WI38 (cell line): ENCODE measurements around the gene LGR5.
A peak's percentile ranks its signal among the peaks of the same experiment; 100 is the strongest.

Source experiments
- H3K4me3 ChIP-seq: 2 replicates; pipeline ENCODE4 v1.5.1; 2011; ENCODE audit warnings: low read depth, mild to moderate bottlenecking, control low read depth, low read length
- CTCF ChIP-seq: IDR thresholded peaks from 2 replicates; pipeline ENCODE4 v1.5.1; 2012; ENCODE audit warnings: low read depth, mild to moderate bottlenecking, control low read depth, low read length

LGR5 gene

DNA sequence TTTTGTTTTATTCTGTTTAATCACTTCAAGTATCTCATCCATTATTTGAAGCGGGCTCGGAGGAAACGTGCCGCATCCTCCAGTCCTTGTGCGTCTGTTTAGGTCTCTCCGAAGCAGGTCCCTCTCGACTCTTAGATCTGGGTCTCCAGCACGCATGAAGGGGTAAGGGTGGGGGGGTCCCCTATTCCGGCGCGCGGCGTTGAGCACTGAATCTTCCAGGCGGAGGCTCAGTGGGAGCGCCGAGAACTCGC, 311 bp upstream of the LGR5 start:
- H3K4me3 ChIP-seq = peak overlapping the region; percentile 54
- no peak for TF ChIP-seq CTCF

- no peak for TF ChIP-seq CTCF
- H3K4me3 ChIP-seq = peak overlapping the region; percentile 54
These were observed 756 bp downstream of the LGR5 start for GRCh38 chr12:71440345-71440762.

DNA sequence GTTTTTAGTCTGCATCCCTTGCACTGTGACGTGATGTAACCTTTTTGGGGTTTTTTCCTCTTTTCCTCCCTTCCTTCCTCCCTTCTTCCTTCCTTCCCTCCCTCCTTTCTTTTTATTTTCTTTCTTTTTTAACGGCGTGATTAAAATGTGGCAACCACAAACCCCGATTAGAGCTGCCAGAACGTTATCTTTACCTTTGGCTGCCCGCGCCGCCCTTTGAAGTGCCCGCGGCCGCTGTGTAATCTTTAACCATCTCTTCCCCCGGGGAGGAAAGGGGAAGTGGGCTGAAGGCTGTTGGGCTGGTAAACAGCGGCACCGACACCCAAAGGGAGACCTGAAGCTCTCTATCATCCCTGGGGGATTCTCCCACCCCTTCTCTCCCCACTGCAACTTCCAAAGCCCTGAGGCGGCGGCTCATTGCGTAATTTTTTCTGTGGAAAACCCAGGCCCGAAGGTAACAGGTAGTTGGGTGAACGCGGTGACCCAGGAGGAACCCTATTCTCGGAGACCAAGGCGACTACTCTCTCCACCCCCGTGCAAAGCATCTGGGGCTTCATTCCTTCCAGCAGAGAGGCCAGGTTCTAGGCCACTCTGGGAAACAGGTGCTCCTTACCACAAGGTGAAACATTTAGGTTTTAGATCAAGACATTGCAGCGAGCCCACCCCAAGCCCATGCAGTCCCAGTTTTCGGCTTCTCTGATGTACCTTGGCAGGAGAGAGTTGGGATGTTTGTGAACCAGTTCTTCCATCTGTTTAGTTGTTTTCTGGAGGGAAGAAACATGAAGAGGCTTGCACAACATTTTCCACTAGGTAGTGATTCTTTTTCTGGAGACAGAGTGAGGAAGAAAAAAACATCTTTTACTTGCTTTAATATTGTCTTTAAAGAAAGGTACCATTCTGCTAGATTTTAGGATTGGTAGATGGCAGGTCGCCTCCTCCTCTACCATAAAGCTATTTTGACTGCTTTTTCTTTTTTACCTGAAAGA, 1.5 kb downstream of the LGR5 start:
- H3K4me3 ChIP-seq = no peak overlapping the region
- no peak for TF ChIP-seq CTCF

- TF ChIP-seq CTCF = no peak
- H3K4me3 ChIP-seq = no peak overlapping the region
These were observed 2.4 kb downstream of the LGR5 start for GRCh38 chr12:71441836-71442566.

DNA sequence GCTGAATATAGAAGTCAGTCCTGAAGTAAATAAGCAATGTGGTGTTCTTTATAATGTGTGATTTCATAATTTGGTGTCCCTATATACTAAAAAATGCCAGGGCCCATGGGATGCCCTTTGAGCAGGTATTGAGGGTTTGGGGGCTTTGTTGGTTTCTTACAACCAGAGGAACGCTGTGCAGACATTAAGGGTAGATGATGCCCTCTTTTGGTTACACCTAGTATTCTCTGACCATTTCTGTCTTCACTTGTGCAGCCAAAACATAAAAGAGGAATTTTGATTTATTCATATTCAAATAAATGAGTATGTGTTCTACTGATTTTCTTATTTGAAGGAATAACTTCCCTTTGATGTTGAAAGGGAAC, 3.0 kb downstream of the LGR5 start:
- H3K4me3 ChIP-seq = no peak overlapping the region
- no peak for TF ChIP-seq CTCF

DNA sequence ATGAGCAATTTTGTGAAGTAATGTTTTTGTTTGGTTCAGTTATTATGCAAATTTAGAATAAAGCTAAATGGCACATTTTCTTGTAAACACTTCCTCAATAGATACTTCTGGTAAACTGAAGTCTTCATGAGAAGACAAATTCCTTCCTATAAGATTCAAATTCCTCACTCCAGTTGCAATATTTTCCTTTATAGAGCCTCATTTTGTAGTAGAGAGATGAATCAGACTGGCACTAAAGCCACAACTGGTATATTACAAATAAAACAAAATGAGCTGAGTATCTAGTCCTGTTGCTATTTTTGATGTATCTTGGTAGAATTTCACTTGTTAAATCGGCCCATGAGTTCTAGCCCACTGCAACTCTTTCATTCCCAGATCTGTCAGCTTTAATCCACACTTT, 5.5 kb downstream of the LGR5 start:
- no peak for TF ChIP-seq CTCF
- H3K4me3 ChIP-seq = no peak overlapping the region

- no peak overlapping the region for H3K4me3 ChIP-seq
- TF ChIP-seq CTCF = no peak
These were observed 8.1 kb downstream of the LGR5 start for GRCh38 chr12:71447691-71448132.
